IPS DF 19.7 (cell line): ENCODE data around the gene SPCS1.
"Not testable (repeated sequence)": the region's sequence is repeated elsewhere in the genome, so short reads cannot be mapped to it uniquely, and the experiment has no call there.

ENCODE experiments used
- DNase-seq: peaks from one replicate; pipeline ENCODE4 v3.0.0-alpha.2; 2013; ENCODE audit warnings: low read depth, low spot score

Gene SPCS1

GRCh38 chr3:52705688-52706686 lies at the start of gene SPCS1, which contains the start of gene GLT8D1:
Gene SPCS1 (plus strand): TSS chr3:52706106. CDS start chr3:52706247, 141 bp downstream.
Gene GLT8D1 (minus strand): TSS chr3:52705791. CDS start chr3:52700460, 5,331 bp downstream.
- DNase-seq: no peak

GRCh38 chr3:52660046-52660445 lies 45.9 kb upstream of the SPCS1 start:
- no peak for DNase-seq

GRCh38 chr3:52663098-52663497 lies 42.8 kb upstream of the SPCS1 start:
- no peak for DNase-seq

GRCh38 chr3:52670621-52671521 lies 35.0 kb upstream of the SPCS1 start:
- DNase-seq: no peak

GRCh38 chr3:52671676-52672075 lies 34.2 kb upstream of the SPCS1 start:
- no peak for DNase-seq

GRCh38 chr3:52676201-52676600 lies 29.7 kb upstream of the SPCS1 start:
- not testable (repeated sequence) for DNase-seq

- DNase-seq: no peak
Measured at GRCh38 chr3:52678265-52679198, 27.4 kb upstream of the SPCS1 start.

- no peak for DNase-seq
Measured at GRCh38 chr3:52679199-52679538, 26.7 kb upstream of the SPCS1 start.

- DNase-seq: no peak
Measured at GRCh38 chr3:52679811-52680210, 26.1 kb upstream of the SPCS1 start.

- DNase-seq: no peak
Measured at GRCh38 chr3:52681596-52681995, 24.3 kb upstream of the SPCS1 start.

- DNase-seq: no peak
Measured at GRCh38 chr3:52682016-52682415, 23.9 kb upstream of the SPCS1 start.

- DNase-seq: no peak
Measured at GRCh38 chr3:52683611-52684010, 22.3 kb upstream of the SPCS1 start.

GRCh38 chr3:52684184-52684583 lies 21.7 kb upstream of the SPCS1 start:
- no peak for DNase-seq

- no peak for DNase-seq
Measured at GRCh38 chr3:52685285-52685708, 20.6 kb upstream of the SPCS1 start.

- peak; percentile 77 for DNase-seq
Measured at GRCh38 chr3:52685709-52686691, 19.9 kb upstream of the SPCS1 start, which contains the start of the genes GNL3 and PBRM1. Gene GNL3 (plus strand): TSS chr3:52686032. CDS start chr3:52686093, 61 bp downstream. Gene PBRM1 (minus strand): TSS chr3:52685913.

- DNase-seq: no peak
Measured at GRCh38 chr3:52688266-52688665, 17.6 kb upstream of the SPCS1 start.

GRCh38 chr3:52689151-52689550 lies 16.8 kb upstream of the SPCS1 start:
- DNase-seq: no peak

- DNase-seq: no peak
Measured at GRCh38 chr3:52690560-52690959, 15.3 kb upstream of the SPCS1 start.

GRCh38 chr3:52693071-52693470 lies 12.8 kb upstream of the SPCS1 start:
- no peak for DNase-seq
